Activated CD8-positive, alpha-beta memory T cell treated with anti-CD3 and anti-CD28 coated beads for 36 hours (primary cell): ENCODE results near the gene HCN2. TPM values are rescaled to one million over a fixed set of nuclear protein-coding genes. Genes with fewer than 3 reads are reported as not detected.

Experiments used
- CTCF ChIA-PET: fragments of 350-600 bp; sonication (Branson Sonifier 250); formaldehyde crosslinking; loops from one replicate; lab custom pipeline; 2021; ENCODE audit warnings: antibody characterized with exemption; lab: Charles Lee
- POLR2A ChIA-PET: fragments of 350-600 bp; sonication (Branson Sonifier 250); formaldehyde crosslinking; loops from one replicate; lab custom pipeline; 2021; ENCODE audit warnings: antibody characterized with exemption; lab: Charles Lee
- total RNA-seq, 2 experiments: library from RNA; stranded (reverse); gene quantifications; one replicate each; pipeline ENCODE4 v1.2.3, GENCODE V29; 2021

HCN2 gene
- total RNA-seq, result under 1 TPM; 0.40 to 0.55 TPM

- CTCF ChIA-PET, result no interaction called here
- POLR2A ChIA-PET, result no interaction called here
These were observed at the start of gene HCN2 for GRCh38 chr19:589693-590395. Gene HCN2, plus strand, starts transcription at chr19:589881. Its CDS starts 65 bp downstream, at chr19:589946.

- ChIA-PET CTCF (interaction anchor here (1.6 to 1.8 kb wide), 2 partner anchors 8 to 9 kb away, joined by 4 to 9 read pairs; partner anchors contain the start of gene CDC34), POLR2A (no interaction called here)
These were observed 48.6 kb upstream of the HCN2 start for GRCh38 chr19:540867-541637.

GRCh38 chr19:541699-542098 lies 48.0 kb upstream of the HCN2 start:
- POLR2A ChIA-PET, result interaction anchor here (0.6 kb wide), 1 partner anchor 108 kb away, joined by 14 read pairs; no protein-coding TSS in a partner anchor
- CTCF ChIA-PET, result interaction anchor here (1.6 to 1.8 kb wide), 2 partner anchors 8 to 10 kb away, joined by 4 to 9 read pairs; partner anchors contain the start of gene CDC34

DNA sequence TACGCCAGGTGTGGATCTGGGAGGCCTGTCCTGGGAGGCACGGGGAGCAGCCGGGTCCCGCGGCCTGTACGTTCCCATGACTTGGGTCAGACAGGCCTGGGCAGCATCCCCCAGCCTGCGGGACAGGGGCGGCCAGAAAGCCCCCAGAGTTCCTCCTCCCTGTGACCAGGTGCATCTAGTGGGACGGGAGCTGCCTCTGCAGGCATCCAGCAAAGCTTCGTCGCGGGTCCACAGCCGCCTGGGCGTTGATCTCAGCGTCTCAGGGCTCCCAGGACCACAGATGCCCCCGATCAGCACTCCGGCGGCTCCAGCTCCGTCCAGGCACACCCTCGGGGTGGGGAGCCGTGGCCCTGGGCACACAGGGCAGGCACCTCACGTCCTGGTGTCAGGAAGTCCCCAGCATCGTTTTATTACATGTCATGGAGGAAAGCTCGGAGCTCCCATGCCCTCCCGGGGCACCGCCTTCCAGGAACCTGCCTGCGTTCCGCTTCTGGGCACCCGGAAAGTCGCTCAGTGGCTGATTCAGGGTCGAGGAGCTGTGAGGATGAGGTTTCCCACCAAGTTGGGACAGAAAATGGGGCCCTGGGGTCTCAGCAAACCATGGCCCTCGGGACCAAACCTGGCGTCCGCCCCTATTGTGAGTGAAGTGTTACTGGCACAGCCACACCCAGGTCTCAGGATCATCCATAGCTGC lies 47.4 kb upstream of the HCN2 start:
- CTCF ChIA-PET, result interaction anchor here (0.9 to 1.8 kb wide), 3 partner anchors 9 to 32 kb away, joined by 4 to 9 read pairs (median 6); partner anchors contain the start of gene CDC34
- POLR2A ChIA-PET, result interaction anchor here (0.6 to 0.8 kb wide), 3 partner anchors 10 to 108 kb away, joined by 3 to 14 read pairs (median 4); partner anchors contain the start of gene CDC34

- ChIA-PET CTCF (interaction anchor here (0.7 to 1.4 kb wide), 3 partner anchors 15 to 40 kb away, joined by 3 to 4 read pairs (median 3); no protein-coding TSS in a partner anchor), POLR2A (interaction anchor here (0.7 to 1.1 kb wide), 6 partner anchors 11 to 28 kb away, joined by 3 to 17 read pairs (median 3); partner anchors contain the start of gene CDC34)
These were observed 45.6 kb upstream of the HCN2 start, which contains the start of gene GZMM for GRCh38 chr19:543910-544608. Gene GZMM, plus strand, starts transcription at chr19:544053. Its CDS starts 19 bp downstream, at chr19:544072.

GRCh38 chr19:547117-547516 lies 42.6 kb upstream of the HCN2 start:
- ChIA-PET CTCF (no interaction called here), POLR2A (no interaction called here)

DNA sequence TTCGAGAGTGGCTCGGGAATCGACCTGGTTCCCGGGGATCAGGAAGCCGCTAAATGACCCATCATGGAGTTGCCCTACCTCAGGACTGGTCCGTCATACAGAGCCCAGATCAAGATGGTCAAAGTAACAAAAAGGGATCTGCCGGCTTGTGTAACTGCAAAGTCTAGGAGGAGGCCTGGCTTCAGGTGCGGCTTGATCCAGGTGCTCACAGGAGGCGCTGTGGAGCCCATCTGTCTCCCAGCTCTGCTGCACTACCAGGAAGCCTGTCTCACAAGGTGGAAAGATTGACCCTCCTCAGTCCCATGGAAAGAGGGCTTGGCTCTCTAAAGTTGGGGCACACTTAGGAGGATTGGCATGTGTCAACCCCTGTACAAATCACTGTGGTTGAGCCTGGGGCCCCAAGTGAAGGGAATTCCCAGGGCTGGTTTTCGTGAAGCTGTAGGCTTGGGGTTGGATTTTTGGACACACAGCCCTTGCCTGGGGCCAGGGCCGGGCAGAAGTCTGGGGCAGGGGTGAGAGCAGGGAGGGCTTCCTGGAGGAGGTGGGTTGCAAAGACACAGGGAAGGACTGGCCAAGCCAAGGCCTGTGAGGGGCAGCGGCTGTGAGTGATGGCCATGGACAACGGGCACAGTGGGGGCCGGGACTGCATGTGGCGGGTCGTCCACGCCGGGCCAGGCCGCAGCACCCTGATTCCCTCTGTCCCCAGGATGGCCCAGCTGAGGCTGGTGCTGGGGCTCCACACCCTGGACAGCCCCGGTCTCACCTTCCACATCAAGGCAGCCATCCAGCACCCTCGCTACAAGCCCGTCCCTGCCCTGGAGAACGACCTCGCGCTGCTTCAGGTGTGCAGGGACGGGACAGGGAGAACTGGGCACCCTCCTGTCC lies 41.6 kb upstream of the HCN2 start:
- POLR2A ChIA-PET, result no interaction called here

GRCh38 chr19:548886-549830 lies 40.5 kb upstream of the HCN2 start:
- ChIA-PET POLR2A (no interaction called here), CTCF (no interaction called here)

More for the DNA sequence above, 41.6 kb upstream of the HCN2 start:
- CTCF ChIA-PET, result no interaction called here

DNA sequence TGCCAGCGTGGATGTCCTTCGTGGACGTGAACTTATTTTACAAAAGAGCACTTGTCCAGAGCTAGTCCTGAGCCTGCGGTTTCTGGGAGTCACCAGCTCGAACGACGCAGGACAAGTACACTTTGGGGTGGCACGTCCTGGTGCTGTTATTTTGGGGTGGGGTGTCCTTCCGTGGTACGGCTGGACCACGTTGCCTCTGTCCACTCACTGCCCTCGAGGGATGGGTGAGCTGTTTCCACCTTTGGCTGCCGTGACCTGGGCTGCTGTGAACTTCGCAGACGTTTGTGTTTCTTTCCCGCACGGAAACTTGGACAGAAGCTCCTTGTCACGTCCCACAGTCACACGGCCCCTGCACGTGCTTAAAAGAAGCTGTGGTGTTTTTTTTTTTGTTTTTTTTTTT lies 34.9 kb upstream of the HCN2 start:
- ChIA-PET POLR2A (interaction anchor here (0.6 kb wide), 1 partner anchor 66 kb away, joined by 3 read pairs; no protein-coding TSS in a partner anchor), CTCF (interaction anchor here (1.8 kb wide), 1 partner anchor 29 kb away, joined by 6 read pairs; no protein-coding TSS in a partner anchor)

DNA sequence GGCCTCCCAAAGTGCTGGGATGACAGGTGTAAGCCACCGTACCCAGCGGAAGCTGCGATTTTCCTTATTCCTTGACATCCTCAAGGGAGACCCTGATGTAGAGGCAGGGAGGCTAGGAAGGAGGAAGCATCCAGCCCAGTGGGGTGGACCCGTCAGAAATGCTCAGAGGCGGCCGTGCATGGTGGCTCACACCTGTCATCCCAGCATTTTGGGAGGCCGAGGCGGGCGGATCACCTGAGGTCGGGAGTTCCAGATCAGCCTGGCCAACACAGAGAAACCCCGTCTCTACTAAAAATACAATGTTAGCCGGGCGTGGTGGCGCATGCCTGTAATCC lies 34.2 kb upstream of the HCN2 start:
- ChIA-PET CTCF (interaction anchor here (1.0 to 1.8 kb wide), 2 partner anchors 23 to 29 kb away, joined by 4 to 6 read pairs; no protein-coding TSS in a partner anchor), POLR2A (no interaction called here)

GRCh38 chr19:556611-557382 lies 32.9 kb upstream of the HCN2 start:
- ChIA-PET CTCF (interaction anchor here (1.0 kb wide), 1 partner anchor 24 kb away, joined by 4 read pairs; no protein-coding TSS in a partner anchor), POLR2A (no interaction called here)

DNA sequence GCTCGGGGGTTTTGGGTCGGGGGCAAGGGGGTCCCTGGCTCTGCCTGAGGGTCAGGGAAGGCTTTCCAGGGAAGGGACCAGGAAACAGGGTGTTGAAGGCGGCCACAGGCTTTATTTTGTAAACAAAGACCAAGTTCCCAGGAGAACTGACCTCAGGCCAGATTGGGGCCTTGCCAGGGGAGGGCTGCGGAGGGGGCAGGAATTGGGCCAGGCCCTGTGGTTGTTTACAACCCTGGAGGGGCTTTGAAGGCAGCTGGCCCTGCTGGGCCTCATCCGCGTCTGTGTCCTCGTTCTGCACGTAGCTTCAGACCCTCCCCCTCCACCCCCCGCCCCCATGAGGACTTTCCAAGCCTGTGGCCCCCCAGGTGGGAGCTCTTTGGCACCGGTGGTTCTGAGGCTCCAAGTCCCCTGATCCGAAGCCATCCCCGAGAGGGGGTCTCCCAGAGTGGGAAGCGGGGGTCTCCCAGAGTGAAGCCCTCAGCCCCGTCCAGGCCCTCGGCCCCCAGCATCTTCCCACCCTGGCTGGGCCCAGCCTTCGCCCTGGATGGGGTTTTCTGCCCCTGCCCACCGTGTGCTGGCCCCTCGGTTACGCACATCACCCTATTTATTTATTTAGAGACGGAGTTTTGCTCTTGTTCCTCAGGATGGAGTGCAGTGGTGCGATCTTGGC lies 30.8 kb upstream of the HCN2 start:
- ChIA-PET POLR2A (no interaction called here), CTCF (interaction anchor here (1.4 kb wide), 1 partner anchor 15 kb away, joined by 3 read pairs; the partner anchor contains the start of gene GZMM)

DNA sequence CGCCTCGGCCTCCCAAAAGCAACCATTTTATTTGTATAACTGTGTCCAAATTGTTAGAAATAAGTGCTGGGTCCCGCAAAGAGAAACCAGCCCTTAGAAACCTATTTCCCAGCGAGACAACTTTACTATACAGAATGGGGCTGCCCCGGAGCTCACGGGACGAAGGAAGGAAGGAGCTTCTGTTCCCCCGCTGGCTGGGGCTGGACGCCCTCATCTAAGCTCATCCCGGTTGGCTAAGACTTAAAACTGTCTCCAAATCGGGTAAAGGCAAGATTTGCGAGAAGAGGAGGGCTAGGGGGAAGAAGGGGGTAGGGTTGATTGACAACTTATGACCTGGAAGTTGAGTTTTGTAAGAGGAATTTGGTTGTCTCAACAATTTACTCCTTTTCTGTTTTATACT lies 29.6 kb upstream of the HCN2 start:
- POLR2A ChIA-PET, result no interaction called here
- CTCF ChIA-PET, result interaction anchor here (0.7 to 0.9 kb wide), 2 partner anchors 24 to 26 kb away, joined by 4 read pairs; no protein-coding TSS in a partner anchor

DNA sequence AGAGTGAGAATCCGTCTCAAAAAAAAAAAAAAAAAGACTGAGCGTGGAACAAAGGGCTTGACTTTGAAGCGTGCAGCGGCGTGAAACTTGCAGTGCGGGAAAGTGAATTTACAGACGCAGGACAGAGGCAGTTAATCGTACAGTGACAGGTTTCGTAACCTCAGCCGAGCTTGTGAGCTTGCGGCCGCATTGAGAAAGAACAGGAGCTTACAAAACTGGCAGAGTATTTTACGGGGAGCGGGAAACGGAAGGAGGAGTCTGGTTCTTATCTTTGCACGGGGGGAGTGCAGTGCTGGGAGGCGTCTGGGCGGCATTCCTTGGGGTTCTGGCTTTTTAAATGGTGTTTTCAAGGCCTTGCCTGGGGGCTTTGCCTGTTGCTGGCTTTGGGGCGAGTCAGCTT lies 23.3 kb upstream of the HCN2 start:
- CTCF ChIA-PET, result interaction anchor here (1.0 to 1.2 kb wide), 2 partner anchors 34 to 56 kb away, joined by 3 to 4 read pairs; no protein-coding TSS in a partner anchor
- POLR2A ChIA-PET, result no interaction called here

GRCh38 chr19:566844-567243 lies 22.8 kb upstream of the HCN2 start:
- CTCF ChIA-PET, result interaction anchor here (1.0 to 1.2 kb wide), 2 partner anchors 35 to 56 kb away, joined by 3 to 4 read pairs; no protein-coding TSS in a partner anchor
- POLR2A ChIA-PET, result no interaction called here
